ENCODE measurements around the gene PTPN13.

The PTPN13 gene

GRCh38 chr4:86641516-86642090 is 47.5 kb downstream of the PTPN13 start:
- no peaks in the 10 kb centered on the region for H3K79me2 ChIP-seq (ENCODE audit: insufficient read depth, low read length)
- H3K4me2 ChIP-seq (ENCODE audit: insufficient read depth, low read length) = no peak overlapping the region
- H2AFZ ChIP-seq (ENCODE audit: low read depth, low read length) = no peak overlapping the region

DNA sequence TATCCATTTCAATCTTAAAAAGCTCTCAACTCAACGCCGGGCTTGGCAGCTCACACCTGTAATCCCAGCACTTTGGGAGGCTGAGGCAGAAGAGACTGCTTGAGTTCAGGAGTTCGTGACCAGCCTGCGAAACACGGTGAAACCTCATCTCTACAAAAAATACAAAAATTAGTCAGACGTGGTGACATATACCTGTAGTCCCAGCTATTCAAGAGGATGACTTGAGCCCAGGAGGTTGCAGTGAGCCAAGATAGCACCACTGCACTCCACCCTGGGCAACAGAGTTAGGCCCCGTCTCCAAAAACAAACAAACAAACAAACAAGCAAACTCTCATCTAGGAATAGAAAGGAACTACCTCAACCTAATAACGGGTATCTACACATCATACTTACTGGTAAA is 50.8 kb downstream of the PTPN13 start:
- Histone ChIP-seq H3K27ac (ENCODE audit: low read length) (no peak overlapping the region), H3K4me2 (ENCODE audit: insufficient read depth, low read length) (no peak overlapping the region), H2AFZ (ENCODE audit: low read depth, low read length) (no peak overlapping the region), H3K4me1 (ENCODE audit: insufficient read depth, low read length) (no peaks in the 10 kb centered on the region), H3K4me3 (ENCODE audit: low read depth in 1 of 2, low read length in 2 of 2) (no peak overlapping the region), H3K9me3 (ENCODE audit: insufficient read depth, low read length, severe bottlenecking) (no peaks in the 10 kb centered on the region), H4K20me1 (ENCODE audit: insufficient read depth, low read length) (no peaks in the 10 kb centered on the region), H3K36me3 (ENCODE audit: insufficient read depth, low read length) (no peaks in the 10 kb centered on the region), H3K27me3 (ENCODE audit: insufficient read depth, low read length, poor library complexity) (no peaks in the 10 kb centered on the region), H3K9ac (ENCODE audit: low read depth, low read length) (no peak overlapping the region), H3K79me2 (ENCODE audit: insufficient read depth, low read length) (no peaks in the 10 kb centered on the region)
- no peak for ATAC-seq (ENCODE audit: insufficient read depth, low read depth)
- TF ChIP-seq EZH2 (IDR thresholded peaks at IDR 0.05; ENCODE audit: borderline replicate concordance, low read depth, low read length, severe bottlenecking) = no peak
- TF ChIP-seq CTCF (IDR thresholded peaks at IDR 0.05; ENCODE audit: borderline replicate concordance, extremely low read depth, low read length, poor library complexity, severe bottlenecking) = no peak
- DNase-seq = no peak

More at GRCh38 chr4:86641516-86642090, 47.5 kb downstream of the PTPN13 start:
- H3K4me1 ChIP-seq (ENCODE audit: insufficient read depth, low read length) = no peaks in the 10 kb centered on the region
- no peaks in the 10 kb centered on the region for H4K20me1 ChIP-seq (ENCODE audit: insufficient read depth, low read length)
- DNase-seq = no peak
- TF ChIP-seq CTCF (IDR thresholded peaks at IDR 0.05; ENCODE audit: borderline replicate concordance, extremely low read depth, low read length, poor library complexity, severe bottlenecking) = no peak
- no peak for TF ChIP-seq EZH2 (IDR thresholded peaks at IDR 0.05; ENCODE audit: borderline replicate concordance, low read depth, low read length, severe bottlenecking)
- no peaks in the 10 kb centered on the region for H3K9me3 ChIP-seq (ENCODE audit: insufficient read depth, low read length, severe bottlenecking)
- H3K27me3 ChIP-seq (ENCODE audit: insufficient read depth, low read length, poor library complexity) = no peaks in the 10 kb centered on the region
- H3K4me3 ChIP-seq (ENCODE audit: low read depth in 1 of 2, low read length in 2 of 2) = no peak overlapping the region
- H3K27ac ChIP-seq (ENCODE audit: low read length) = no peak overlapping the region
- ATAC-seq (ENCODE audit: insufficient read depth, low read depth) = no peak
- no peaks in the 10 kb centered on the region for H3K36me3 ChIP-seq (ENCODE audit: insufficient read depth, low read length)
- H3K9ac ChIP-seq (ENCODE audit: low read depth, low read length) = no peak overlapping the region

DNA sequence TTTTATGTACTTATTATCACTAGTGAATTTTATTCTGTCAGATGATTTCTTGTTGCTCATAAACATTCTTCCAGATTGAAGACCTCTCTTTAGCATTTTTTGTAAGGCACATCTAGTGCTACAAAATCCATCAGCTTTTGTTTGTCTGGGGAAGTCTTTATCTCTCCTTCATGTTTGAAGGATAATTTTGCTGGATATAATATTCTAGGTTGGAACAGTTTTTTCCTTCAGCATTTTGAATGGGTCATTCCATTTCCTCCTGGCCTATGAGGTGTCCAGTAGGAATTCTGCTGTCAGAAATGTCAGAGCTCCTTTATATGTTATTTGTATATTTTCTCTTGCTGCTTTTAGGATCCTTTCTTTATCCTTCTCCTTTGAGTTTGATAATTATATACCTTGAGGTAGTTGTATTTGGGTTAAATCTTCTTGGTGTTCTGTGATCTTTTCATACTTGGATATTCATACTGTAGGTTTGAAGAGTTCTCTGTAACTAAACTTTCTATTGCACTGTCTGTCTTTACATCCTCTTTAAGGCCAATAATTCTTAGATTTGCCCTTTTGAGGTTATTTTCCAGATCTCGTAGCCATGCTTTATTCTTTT is 58.3 kb downstream of the PTPN13 start:
- Histone ChIP-seq H3K9me3 (ENCODE audit: insufficient read depth, low read length, severe bottlenecking) (peaks cover 7% of the 10 kb centered on the region), H4K20me1 (ENCODE audit: insufficient read depth, low read length) (no peaks in the 10 kb centered on the region), H3K36me3 (ENCODE audit: insufficient read depth, low read length) (no peaks in the 10 kb centered on the region), H3K4me1 (ENCODE audit: insufficient read depth, low read length) (no peaks in the 10 kb centered on the region), H3K4me3 (ENCODE audit: low read depth in 1 of 2, low read length in 2 of 2) (no peak overlapping the region), H3K79me2 (ENCODE audit: insufficient read depth, low read length) (no peaks in the 10 kb centered on the region), H2AFZ (ENCODE audit: low read depth, low read length) (no peak overlapping the region), H3K9ac (ENCODE audit: low read depth, low read length) (no peak overlapping the region), H3K27ac (ENCODE audit: low read length) (no peak overlapping the region), H3K4me2 (ENCODE audit: insufficient read depth, low read length) (no peak overlapping the region), H3K27me3 (ENCODE audit: insufficient read depth, low read length, poor library complexity) (no peaks in the 10 kb centered on the region)
- DNase-seq (no peak), ATAC-seq (ENCODE audit: insufficient read depth, low read depth) (no peak)
- TF ChIP-seq CTCF (IDR thresholded peaks at IDR 0.05; ENCODE audit: borderline replicate concordance, extremely low read depth, low read length, poor library complexity, severe bottlenecking) (no peak), EZH2 (IDR thresholded peaks at IDR 0.05; ENCODE audit: borderline replicate concordance, low read depth, low read length, severe bottlenecking) (no peak)
